IPS DF 4.7 (cell line): ENCODE results near the gene RTP1.
"Not testable (repeated sequence)": the region's sequence is repeated elsewhere in the genome, so short reads cannot be mapped to it uniquely, and the experiment has no call there.

Experiments
- DNase-seq: peaks from one replicate; pipeline ENCODE4 v3.0.0-alpha.2; 2013; ENCODE audit warnings: low spot score; ENCODE audit errors: extremely low read depth

RTP1 gene

GRCh38 chr3:187238239-187238638, 41.0 kb downstream of the RTP1 start:
- DNase-seq = no peak

GRCh38 chr3:187238835-187239234, 41.5 kb downstream of the RTP1 start:
- DNase-seq = not testable (repeated sequence)

- DNase-seq = no peak
Observed at GRCh38 chr3:187242435-187242834, 45.1 kb downstream of the RTP1 start.

- no peak for DNase-seq
Observed at GRCh38 chr3:187242900-187243299, 45.6 kb downstream of the RTP1 start.

GRCh38 chr3:187243933-187244524, 46.7 kb downstream of the RTP1 start:
- DNase-seq = no peak

- no peak for DNase-seq
Observed at GRCh38 chr3:187247398-187247797, 50.1 kb downstream of the RTP1 start.
